RWPE2 (cell line): ENCODE results near the gene GPR160.

Source experiments
- ATAC-seq: fragments of 200-7000 bp; cut with Tn5 transposase; 3 replicates; pipeline ENCODE4 v1.9.1; 2021; ENCODE audit warnings: low read depth
- DNase-seq: peaks from one replicate; pipeline ENCODE4 v3.0.0-alpha.2; 2020; ENCODE audit warnings: low spot score
- H3K27ac ChIP-seq: fragments of 450-650 bp; 2 replicates; pipeline ENCODE4 v1.5.1; 2017; ENCODE audit warnings: mild to moderate bottlenecking; ENCODE audit not compliant: poor library complexity, severe bottlenecking
- H3K27me3 ChIP-seq: fragments of 250-450 bp; sonication (Bioruptor Pico); 2 replicates; pipeline ENCODE4 v1.5.1; 2021; ENCODE audit warnings: mild to moderate bottlenecking, moderate library complexity; ENCODE audit not compliant: insufficient read depth, poor library complexity, severe bottlenecking
- H3K36me3 ChIP-seq: fragments of 250-450 bp; sonication (Bioruptor Pico); 2 replicates; pipeline ENCODE4 v1.5.1; 2020; ENCODE audit warnings: low read depth, mild to moderate bottlenecking, moderate library complexity
- H3K4me1 ChIP-seq: fragments of 250-450 bp; sonication (Bioruptor Pico); 2 replicates; pipeline ENCODE4 v1.5.1; 2021; ENCODE audit warnings: mild to moderate bottlenecking, moderate library complexity; ENCODE audit not compliant: insufficient read depth, poor library complexity, severe bottlenecking
- H3K4me3 ChIP-seq: fragments of 250-450 bp; sonication (Bioruptor Pico); 2 replicates; pipeline ENCODE4 v1.5.1; 2021; ENCODE audit warnings: mild to moderate bottlenecking, moderate library complexity; ENCODE audit not compliant: severe bottlenecking
- H3K9me3 ChIP-seq: fragments of 250-450 bp; sonication (Bioruptor Pico); 2 replicates; pipeline ENCODE4 v1.5.1; 2021; ENCODE audit warnings: mild to moderate bottlenecking, moderate library complexity; ENCODE audit not compliant: severe bottlenecking
- CTCF ChIP-seq: fragments of 450-650 bp; IDR thresholded peaks from one replicate; pipeline ENCODE4 v1.5.1; 2017; ENCODE audit warnings: mild to moderate bottlenecking, moderate library complexity; ENCODE audit not compliant: poor library complexity, severe bottlenecking

Gene GPR160

GRCh38 chr3:170046269-170047132 is 8.7 kb downstream of the GPR160 start:
- ATAC-seq: no peak; the same call in 2 of the 3 replicates
- Histone ChIP-seq H3K4me1 (no peaks in the 10 kb centered on the region), H3K36me3 (no peaks in the 10 kb centered on the region), H3K4me3 (no peak overlapping the region), H3K9me3 (no peaks in the 10 kb centered on the region), H3K27me3 (no peaks in the 10 kb centered on the region), H3K27ac (no peak overlapping the region)
- no peak for DNase-seq
- TF ChIP-seq CTCF: no peak

GRCh38 chr3:170047133-170047404 is 9.3 kb downstream of the GPR160 start:
- ATAC-seq (no peak), DNase-seq (no peak)
- Histone ChIP-seq H3K9me3 (no peaks in the 10 kb centered on the region), H3K4me1 (no peaks in the 10 kb centered on the region), H3K4me3 (no peak overlapping the region), H3K36me3 (no peaks in the 10 kb centered on the region), H3K27me3 (no peaks in the 10 kb centered on the region), H3K27ac (no peak overlapping the region)
- no peak for TF ChIP-seq CTCF

GRCh38 chr3:170049146-170050000 is 11.6 kb downstream of the GPR160 start:
- no peak for DNase-seq

GRCh38 chr3:170050753-170051152 is 13.0 kb downstream of the GPR160 start:
- Histone ChIP-seq H3K9me3 (no peaks in the 10 kb centered on the region), H3K36me3 (no peaks in the 10 kb centered on the region), H3K4me1 (no peaks in the 10 kb centered on the region), H3K4me3 (no peak overlapping the region), H3K27me3 (no peaks in the 10 kb centered on the region), H3K27ac (no peak overlapping the region)
- DNase-seq (no peak), ATAC-seq (no peak)
- TF ChIP-seq CTCF: no peak

More at GRCh38 chr3:170049146-170050000, 11.6 kb downstream of the GPR160 start:
- Histone ChIP-seq H3K9me3 (no peaks in the 10 kb centered on the region), H3K27ac (no peak overlapping the region), H3K4me1 (no peaks in the 10 kb centered on the region), H3K27me3 (no peaks in the 10 kb centered on the region), H3K36me3 (no peaks in the 10 kb centered on the region), H3K4me3 (no peak overlapping the region)
- ATAC-seq: no peak
- TF ChIP-seq CTCF: no peak
